Stomach smooth muscle (tissue), 2 donors: ENCODE data around the gene ZNF593.

Experiments
- H3K27ac ChIP-seq: one replicate; pipeline ENCODE4 v1.7.0; 2013; ENCODE audit warnings: mild to moderate bottlenecking, low read length, inconsistent platforms
- H3K27me3 ChIP-seq, 2 donors: one replicate each; pipeline ENCODE4 v1.7.0; 2013; ENCODE audit warnings: low read length in 2 of 2; ENCODE audit not compliant: insufficient read depth in 2 of 2, control insufficient read depth in 1 of 2
- H3K36me3 ChIP-seq, 2 donors: one replicate each; pipeline ENCODE4 v1.7.0; 2013; ENCODE audit warnings: low read length in 2 of 2; ENCODE audit not compliant: control insufficient read depth in 2 of 2, insufficient read depth in 2 of 2
- H3K4me1 ChIP-seq: one replicate; pipeline ENCODE4 v1.7.0; 2013; ENCODE audit warnings: low read length; ENCODE audit not compliant: control insufficient read depth, insufficient read depth
- H3K4me3 ChIP-seq, 2 donors: one replicate each; pipeline ENCODE4 v1.7.0; 2013; ENCODE audit warnings: low read length in 2 of 2
- H3K9ac ChIP-seq, 2 donors: one replicate each; pipeline ENCODE4 v1.7.0; 2013; ENCODE audit warnings: low read length in 2 of 2, mild to moderate bottlenecking in 1 of 2
- H3K9me3 ChIP-seq, 2 donors: one replicate each; pipeline ENCODE4 v1.7.0; 2013; ENCODE audit warnings: low read length in 2 of 2; ENCODE audit not compliant: control insufficient read depth in 2 of 2
- donor health status: healthy.
- donor health status: Pancreatic carcinoma.

ZNF593 gene

DNA sequence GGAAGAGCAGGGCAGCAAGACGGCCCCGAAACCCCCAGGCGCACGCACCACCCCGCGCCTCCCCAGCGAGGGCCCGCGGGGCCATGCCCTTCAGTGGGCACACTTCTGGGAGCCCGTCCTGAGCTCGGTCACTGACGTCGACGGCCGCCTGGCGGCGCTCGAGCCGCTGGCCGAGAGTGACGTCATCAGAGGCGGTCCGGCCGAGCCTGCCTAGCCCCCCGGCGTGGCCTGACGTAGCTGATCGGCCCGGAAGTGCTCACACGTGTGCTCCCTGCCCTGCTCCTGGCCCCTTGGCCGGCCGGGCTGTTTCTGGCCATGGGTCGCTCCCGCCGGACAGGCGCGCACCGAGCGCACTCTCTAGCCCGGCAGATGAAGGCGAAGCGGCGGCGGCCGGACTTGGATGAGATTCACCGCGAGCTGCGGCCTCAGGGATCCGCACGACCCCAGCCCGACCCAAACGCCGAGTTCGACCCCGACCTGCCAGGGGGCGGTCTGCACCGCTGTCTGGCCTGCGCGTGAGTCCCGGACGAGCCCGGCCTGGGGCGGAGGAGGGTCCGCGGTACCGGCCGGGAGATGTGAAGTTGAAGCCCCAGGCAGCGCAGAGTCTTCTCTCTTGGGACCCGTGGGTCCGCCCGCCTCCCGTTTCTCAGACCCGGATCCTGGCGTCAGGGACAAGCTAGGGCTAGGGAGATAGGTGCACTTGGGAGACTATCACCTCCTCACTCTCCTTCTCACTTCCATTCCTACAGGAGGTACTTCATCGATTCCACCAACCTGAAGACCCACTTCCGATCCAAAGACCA, at the start of gene ZNF593:
Gene ZNF593 (plus strand): TSS at position 240 of the 803 bp plus-strand sequence. CDS start 76 bp downstream, at position 316.
- H3K9ac ChIP-seq: peak within 1 kb of the TSS; percentile 89 to 95
- peaks cover 0 to 2% of the 10 kb centered on the region in 2 donors for H3K36me3 ChIP-seq
- peak within 1 kb of the TSS; percentile 88 to 94 for H3K4me3 ChIP-seq
- no peaks in the 10 kb centered on the region for H3K9me3 ChIP-seq
- H3K4me1 ChIP-seq: peaks cover 18% of the 10 kb centered on the region
- no peaks in the 10 kb centered on the region for H3K27me3 ChIP-seq
- H3K27ac ChIP-seq: peak within 1 kb of the TSS; percentile 64

DNA sequence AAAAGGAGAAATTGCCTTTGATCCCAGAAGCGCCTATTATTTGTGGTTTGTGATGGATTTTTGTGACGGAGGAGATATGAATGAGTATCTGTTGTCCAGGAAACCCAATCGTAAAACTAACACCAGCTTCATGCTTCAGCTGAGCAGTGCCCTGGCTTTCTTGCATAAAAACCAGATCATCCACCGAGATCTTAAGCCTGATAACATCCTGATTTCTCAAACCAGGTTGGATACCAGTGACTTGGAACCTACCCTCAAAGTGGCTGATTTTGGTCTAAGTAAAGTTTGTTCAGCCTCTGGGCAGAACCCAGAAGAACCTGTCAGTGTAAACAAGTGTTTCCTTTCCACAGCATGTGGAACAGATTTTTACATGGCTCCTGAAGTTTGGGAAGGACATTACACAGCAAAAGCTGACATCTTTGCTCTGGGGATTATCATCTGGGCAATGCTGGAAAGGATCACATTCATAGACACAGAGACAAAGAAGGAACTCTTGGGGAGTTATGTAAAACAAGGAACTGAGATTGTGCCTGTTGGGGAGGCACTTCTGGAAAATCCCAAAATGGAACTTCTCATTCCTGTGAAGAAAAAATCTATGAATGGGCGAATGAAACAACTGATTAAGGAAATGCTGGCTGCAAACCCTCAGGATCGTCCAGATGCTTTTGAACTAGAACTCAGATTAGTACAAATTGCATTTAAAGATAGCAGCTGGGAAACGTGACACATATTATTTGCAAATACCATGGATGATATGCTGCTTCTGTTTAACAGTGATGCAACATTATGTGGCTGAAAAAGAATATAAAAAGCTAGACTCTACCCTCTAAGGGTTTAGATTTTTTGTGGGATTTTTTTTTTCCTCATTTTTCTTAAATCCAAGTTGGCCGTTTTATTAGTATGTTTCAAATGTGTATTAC, 47.6 kb upstream of the ZNF593 start:
- Histone ChIP-seq H3K4me1 (peaks cover 6% of the 10 kb centered on the region), H3K9ac (peak overlapping the region in 1 of 2 donors; percentile 36), H3K9me3 (no peaks in the 10 kb centered on the region), H3K27ac (peak overlapping the region; percentile 49), H3K36me3 (peaks cover 0 to 12% of the 10 kb centered on the region in 2 donors), H3K4me3 (no peak overlapping the region), H3K27me3 (no peaks in the 10 kb centered on the region)

DNA sequence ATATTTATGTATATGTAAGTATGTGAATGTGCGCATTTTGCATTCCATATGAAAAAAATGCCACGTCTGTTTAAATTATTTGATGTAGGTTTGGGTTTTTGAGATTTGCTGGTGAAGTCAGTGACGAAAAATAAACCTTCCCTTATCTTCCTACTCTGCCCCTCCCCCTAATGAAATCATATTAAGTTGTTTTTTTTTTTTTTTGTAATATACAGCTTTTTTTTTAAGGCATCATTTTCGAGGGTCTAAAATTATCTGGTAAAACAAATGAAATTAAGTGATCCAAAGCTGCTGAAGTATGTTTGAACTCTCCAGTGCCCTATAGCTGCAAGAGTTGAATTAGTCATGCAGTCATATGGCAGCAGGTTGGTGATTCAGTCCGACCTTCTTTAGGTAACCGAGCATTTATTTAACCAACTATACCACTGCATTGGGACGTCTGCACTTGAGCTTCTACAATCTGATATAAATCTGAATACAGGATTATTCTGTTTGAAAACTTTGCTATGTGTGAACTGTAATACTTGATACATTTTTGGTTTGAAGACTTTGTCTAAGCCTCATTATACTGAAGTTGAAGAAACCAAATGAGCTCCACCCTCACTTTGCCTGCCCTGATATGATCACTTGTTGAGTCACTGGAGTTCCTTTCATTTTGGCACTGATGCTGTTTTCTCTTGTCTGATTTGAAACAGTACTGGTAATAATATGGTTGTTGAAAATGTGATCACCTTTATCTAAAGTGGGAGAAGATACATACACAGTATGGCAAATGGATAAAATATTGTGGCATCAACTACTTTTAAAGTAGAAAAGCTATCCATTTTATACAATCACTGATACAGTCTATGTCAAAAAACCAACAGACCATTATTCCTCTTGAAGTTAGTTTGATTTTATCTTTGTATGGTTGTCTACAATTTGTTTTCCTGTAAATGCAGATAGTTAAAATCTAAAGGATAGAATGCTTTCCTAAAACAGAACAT, 46.4 kb upstream of the ZNF593 start:
- peaks cover 9% of the 10 kb centered on the region for H3K4me1 ChIP-seq
- no peak overlapping the region for H3K27ac ChIP-seq
- no peak overlapping the region for H3K9ac ChIP-seq
- no peaks in the 10 kb centered on the region for H3K9me3 ChIP-seq
- peaks cover 0 to 9% of the 10 kb centered on the region in 2 donors for H3K36me3 ChIP-seq
- no peak overlapping the region for H3K4me3 ChIP-seq
- H3K27me3 ChIP-seq: no peaks in the 10 kb centered on the region

DNA sequence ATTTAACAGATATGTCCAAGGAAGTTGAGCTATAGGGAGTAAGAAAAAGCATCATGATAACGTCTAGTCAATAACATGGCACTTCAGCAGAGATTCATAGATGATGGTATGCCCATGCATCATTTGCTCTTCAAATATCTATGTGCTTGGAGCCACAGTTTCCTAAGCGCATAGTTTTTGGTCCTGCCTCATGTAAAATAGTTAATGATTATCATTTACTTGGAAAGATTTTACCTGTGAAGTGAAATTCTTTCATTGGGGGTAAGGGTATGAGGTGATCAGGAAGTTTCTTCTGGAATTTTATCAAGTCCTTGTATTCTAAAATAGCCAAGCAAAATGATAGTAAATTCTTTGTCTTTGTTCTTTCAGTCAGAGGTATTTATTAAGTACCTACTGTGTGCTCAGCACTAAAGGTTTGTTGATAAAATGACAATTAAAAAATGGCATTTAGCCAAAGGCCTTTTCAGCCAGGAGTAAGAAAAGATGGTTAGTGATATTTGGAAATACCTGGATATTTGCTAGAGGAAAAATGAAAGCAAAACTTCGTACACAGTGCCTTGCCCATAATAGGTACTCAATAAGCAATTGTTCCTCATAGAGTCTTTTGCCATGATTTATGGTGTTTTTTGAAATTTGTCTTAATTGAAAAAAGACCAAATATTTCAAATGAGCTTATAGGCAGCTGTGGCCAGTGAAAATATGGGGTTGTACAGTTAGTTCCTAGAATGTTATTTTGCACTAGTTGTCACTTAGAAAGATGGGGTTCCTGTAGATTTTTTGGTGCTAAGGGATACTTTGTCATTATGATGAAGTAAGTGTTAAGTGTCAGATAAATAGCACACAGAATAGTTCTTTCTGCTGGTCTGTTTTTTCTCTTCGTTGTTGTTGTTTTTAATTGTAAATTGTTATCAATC, 45.0 kb upstream of the ZNF593 start:
- Histone ChIP-seq H3K4me1 (peaks cover 9% of the 10 kb centered on the region), H3K4me3 (no peak overlapping the region), H3K9ac (no peak overlapping the region), H3K9me3 (no peaks in the 10 kb centered on the region), H3K27ac (no peak overlapping the region), H3K27me3 (no peaks in the 10 kb centered on the region), H3K36me3 (peaks cover 0 to 3% of the 10 kb centered on the region in 2 donors)

DNA sequence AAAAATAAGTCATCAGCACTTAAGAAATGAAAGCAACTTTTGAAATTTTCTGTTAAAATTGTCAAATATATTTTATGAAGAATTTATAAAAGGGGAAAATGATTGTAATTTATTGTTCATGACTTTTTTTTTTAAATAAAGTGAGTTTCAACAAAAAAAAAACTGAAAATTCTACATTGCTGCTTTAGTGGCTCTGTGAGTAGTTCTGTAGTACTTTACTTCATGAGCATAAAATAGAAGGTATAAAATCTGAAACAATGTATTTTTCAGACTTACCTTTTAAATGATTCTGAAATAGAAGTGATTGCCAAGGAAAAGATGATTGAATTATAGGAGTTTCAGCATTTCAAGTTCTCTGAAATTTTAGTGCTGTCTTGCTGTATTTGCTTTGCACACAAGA, 44.3 kb upstream of the ZNF593 start:
- Histone ChIP-seq H3K9ac (no peak overlapping the region), H3K36me3 (peaks cover 0 to 3% of the 10 kb centered on the region in 2 donors), H3K4me3 (no peak overlapping the region), H3K27ac (no peak overlapping the region), H3K9me3 (no peaks in the 10 kb centered on the region), H3K27me3 (no peaks in the 10 kb centered on the region), H3K4me1 (peaks cover 9% of the 10 kb centered on the region)

DNA sequence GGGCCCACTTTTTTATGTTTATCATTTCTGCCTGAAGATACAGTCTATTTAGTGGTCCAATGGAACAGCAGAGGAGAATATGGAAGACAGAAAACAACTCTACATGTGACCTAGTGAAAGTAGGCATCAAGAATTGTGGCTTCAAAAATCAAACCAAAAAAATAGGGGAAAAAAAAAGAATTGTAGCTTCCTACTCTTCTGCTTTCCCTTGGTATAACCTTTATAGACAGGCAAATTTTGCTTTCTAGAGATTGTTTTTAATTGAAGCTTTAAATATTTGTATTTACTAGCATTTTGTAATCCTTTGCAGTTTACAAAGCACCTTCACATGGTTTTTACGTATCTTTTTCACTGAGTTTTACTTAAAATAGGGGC, 43.8 kb upstream of the ZNF593 start:
- no peak overlapping the region for H3K27ac ChIP-seq
- peaks cover 0 to 3% of the 10 kb centered on the region in 2 donors for H3K36me3 ChIP-seq
- H3K9me3 ChIP-seq: no peaks in the 10 kb centered on the region
- H3K4me1 ChIP-seq: peaks cover 9% of the 10 kb centered on the region
- no peak overlapping the region for H3K9ac ChIP-seq
- H3K4me3 ChIP-seq: no peak overlapping the region
- no peaks in the 10 kb centered on the region for H3K27me3 ChIP-seq

DNA sequence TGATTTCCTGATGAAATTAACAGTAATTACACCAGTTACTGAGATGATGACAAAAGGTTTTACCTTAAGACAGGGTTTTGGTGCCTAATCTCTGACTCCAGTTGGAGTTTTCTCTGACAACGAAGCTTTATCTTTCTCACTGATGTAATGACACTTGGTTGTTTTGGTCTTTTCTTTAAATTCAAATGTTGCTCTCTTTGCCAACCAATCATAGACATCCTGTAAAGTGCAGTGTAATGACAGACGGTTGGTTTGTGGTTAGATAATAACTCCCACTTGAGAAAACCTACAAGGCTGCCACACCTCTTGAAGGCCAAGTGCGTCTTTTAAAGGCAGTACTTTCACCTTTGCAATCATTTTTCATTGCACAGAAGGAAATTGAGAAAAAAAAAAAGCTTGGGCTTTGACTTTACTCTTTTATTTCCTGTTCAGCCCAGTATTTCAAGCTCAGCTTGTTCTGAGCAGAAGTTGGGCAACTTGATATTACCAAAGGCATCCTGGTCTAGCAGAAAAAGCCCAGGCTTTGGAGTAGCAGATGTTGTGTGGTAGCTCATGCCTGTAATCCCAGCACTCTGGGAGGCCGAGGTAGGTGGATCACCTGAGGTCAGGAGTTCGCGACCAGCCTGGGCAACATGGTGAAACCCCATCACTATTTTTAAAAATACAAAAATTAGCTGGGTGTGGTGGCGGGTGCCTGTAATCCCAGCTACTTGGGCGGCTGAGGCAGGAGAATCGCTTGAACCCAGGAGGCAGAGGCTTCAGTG, 43.2 kb upstream of the ZNF593 start:
- Histone ChIP-seq H3K27me3 (no peaks in the 10 kb centered on the region), H3K9ac (no peak overlapping the region), H3K36me3 (peaks cover 0 to 3% of the 10 kb centered on the region in 2 donors), H3K27ac (no peak overlapping the region), H3K4me3 (no peak overlapping the region), H3K9me3 (no peaks in the 10 kb centered on the region), H3K4me1 (peaks cover 9% of the 10 kb centered on the region)

DNA sequence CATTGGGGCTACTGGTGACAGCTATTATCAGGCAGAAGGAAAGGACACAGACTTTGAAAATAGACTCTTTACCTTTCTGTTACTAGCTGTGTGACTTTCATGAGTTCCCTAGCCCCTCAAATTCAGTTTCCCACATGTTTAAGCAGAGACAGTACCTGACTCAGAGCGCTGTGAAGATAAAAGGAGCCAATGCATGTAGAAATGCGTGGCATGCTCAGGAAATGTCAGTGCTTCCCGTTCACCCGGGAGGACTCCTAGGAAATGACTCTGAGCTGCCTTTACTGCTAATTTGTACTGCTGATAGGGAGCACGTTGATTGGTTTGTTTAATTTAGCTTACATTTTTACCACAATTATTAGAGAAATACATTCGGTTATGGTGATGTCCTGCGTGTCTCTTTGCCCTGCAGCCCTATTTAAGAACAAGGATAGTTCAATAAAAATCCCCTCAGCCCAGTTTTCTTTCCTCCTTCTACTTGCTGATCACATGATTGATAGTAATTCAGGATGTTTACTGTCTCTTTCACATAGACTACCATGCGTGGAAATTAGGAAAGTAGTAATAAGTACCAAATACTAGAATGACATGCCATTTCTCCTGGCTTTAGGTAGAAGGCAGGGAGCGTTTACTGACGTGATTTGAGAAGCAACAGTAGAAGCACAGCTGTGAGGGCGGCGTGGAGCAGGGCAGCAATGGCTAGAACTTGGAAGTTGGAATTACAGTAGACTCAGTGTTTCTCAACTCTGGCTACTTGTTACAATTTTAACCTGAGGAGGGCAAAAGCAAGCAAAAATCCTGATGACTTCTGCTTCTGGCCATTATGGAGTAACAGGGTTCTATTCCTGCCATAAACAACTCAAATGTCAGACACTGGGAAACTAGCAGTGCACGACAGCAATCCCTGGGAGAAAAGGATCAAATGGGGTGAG, 42.2 kb upstream of the ZNF593 start:
- Histone ChIP-seq H3K9ac (peak overlapping the region in 1 of 2 donors; percentile 12), H3K9me3 (no peaks in the 10 kb centered on the region), H3K36me3 (no peaks in the 10 kb centered on the region), H3K4me1 (peaks cover 3% of the 10 kb centered on the region), H3K27me3 (no peaks in the 10 kb centered on the region), H3K4me3 (peak overlapping the region in 1 of 2 donors; percentile 22), H3K27ac (no peak overlapping the region)
